Neutrophil (primary cell): ENCODE data around the gene CEP250.

Source experiments
- H3K27ac ChIP-seq: fragments of 200-600 bp; sonication (generic); 2 replicates; pipeline ENCODE4 v1.5.1; 2016; ENCODE audit warnings: mild to moderate bottlenecking, moderate library complexity
- H3K27me3 ChIP-seq: fragments of 200-600 bp; sonication (generic); 2 replicates; pipeline ENCODE4 v1.6.0; 2016; ENCODE audit warnings: mild to moderate bottlenecking
- H3K36me3 ChIP-seq: fragments of 200-600 bp; sonication (generic); 2 replicates; pipeline ENCODE4 v1.5.1; 2017
- H3K4me1 ChIP-seq, 2 experiments: fragments of 200-600 bp in 1 of 2; sonication (generic) in 1 of 2; 1 replicate in 1 of 2; 2 replicates in 1 of 2; pipeline versions ENCODE4 v1.5.1 to v1.6.1; 2013 to 2016; ENCODE audit warnings: low read depth in 1 of 2, low read length in 1 of 2, mild to moderate bottlenecking in 1 of 2, moderate library complexity in 1 of 2; ENCODE audit not compliant: control insufficient read depth in 1 of 2, insufficient read depth in 1 of 2
- H3K4me3 ChIP-seq, 2 experiments: fragments of 200-600 bp in 1 of 2; sonication (generic) in 1 of 2; 1 replicate in 1 of 2; 2 replicates in 1 of 2; pipeline ENCODE4 v1.5.1; 2013 to 2016; ENCODE audit warnings: low read depth in 1 of 2, low read length in 1 of 2, mild to moderate bottlenecking in 1 of 2, moderate library complexity in 1 of 2
- H3K9me3 ChIP-seq: fragments of 200-600 bp; sonication (generic); 2 replicates; pipeline ENCODE4 v1.5.1; 2016
- CTCF ChIP-seq: fragments of 200-600 bp; sonication (generic); IDR thresholded peaks from 2 replicates; pipeline ENCODE4 v1.5.1; 2016; ENCODE audit warnings: antibody characterized with exemption

The CEP250 gene

GRCh38 chr20:35561268-35561667 lies 105.9 kb downstream of the CEP250 start:
- peaks cover 41% of the 10 kb centered on the region for H3K36me3 ChIP-seq
- no peak for TF ChIP-seq CTCF
- no peak overlapping the region for H3K4me3 ChIP-seq
- H3K27me3 ChIP-seq, result no peaks in the 10 kb centered on the region
- no peaks in the 10 kb centered on the region for H3K9me3 ChIP-seq
- H3K4me1 ChIP-seq, result no peaks in the 10 kb centered on the region
- no peak overlapping the region for H3K27ac ChIP-seq

GRCh38 chr20:35561671-35562070 lies 106.3 kb downstream of the CEP250 start:
- Histone ChIP-seq H3K36me3 (peaks cover 37% of the 10 kb centered on the region), H3K27ac (no peak overlapping the region), H3K27me3 (no peaks in the 10 kb centered on the region), H3K4me1 (no peaks in the 10 kb centered on the region), H3K9me3 (no peaks in the 10 kb centered on the region), H3K4me3 (no peak overlapping the region)
- TF ChIP-seq CTCF, result no peak

GRCh38 chr20:35562541-35563110 lies 107.2 kb downstream of the CEP250 start:
- Histone ChIP-seq H3K4me3 (no peak overlapping the region), H3K27me3 (no peaks in the 10 kb centered on the region), H3K9me3 (no peaks in the 10 kb centered on the region), H3K27ac (no peak overlapping the region), H3K4me1 (no peaks in the 10 kb centered on the region), H3K36me3 (peaks cover 27% of the 10 kb centered on the region)
- no peak for TF ChIP-seq CTCF

- Histone ChIP-seq H3K4me1 (no peaks in the 10 kb centered on the region), H3K27ac (no peak overlapping the region), H3K27me3 (no peaks in the 10 kb centered on the region), H3K9me3 (no peaks in the 10 kb centered on the region), H3K36me3 (peaks cover 15% of the 10 kb centered on the region), H3K4me3 (no peak overlapping the region)
- TF ChIP-seq CTCF, result no peak
Measured at GRCh38 chr20:35563834-35564233, 108.4 kb downstream of the CEP250 start.

GRCh38 chr20:35564905-35565304 lies 109.5 kb downstream of the CEP250 start:
- Histone ChIP-seq H3K4me1 (no peaks in the 10 kb centered on the region), H3K4me3 (no peak overlapping the region), H3K9me3 (no peaks in the 10 kb centered on the region), H3K27ac (no peak overlapping the region), H3K27me3 (no peaks in the 10 kb centered on the region), H3K36me3 (peaks cover 7% of the 10 kb centered on the region)
- no peak for TF ChIP-seq CTCF

GRCh38 chr20:35568645-35569044 lies 113.2 kb downstream of the CEP250 start:
- H3K27me3 ChIP-seq, result no peaks in the 10 kb centered on the region

More at GRCh38 chr20:35568645-35569044, 113.2 kb downstream of the CEP250 start:
- Histone ChIP-seq H3K4me1 (no peaks in the 10 kb centered on the region), H3K4me3 (no peak overlapping the region), H3K27ac (no peak overlapping the region), H3K36me3 (no peaks in the 10 kb centered on the region), H3K9me3 (no peaks in the 10 kb centered on the region)
- no peak for TF ChIP-seq CTCF
